Esophagus muscularis mucosa (tissue), 4 donors: Measurements from ENCODE around the gene XPNPEP1. TPM values are rescaled to one million over a fixed set of nuclear protein-coding genes. Genes with fewer than 3 reads are reported as not detected.

Experiments used
- DNase-seq: peaks from one replicate; pipeline ENCODE4 v3.0.0-alpha.2; 2017; ENCODE audit errors: extremely low spot score
- H3K27ac ChIP-seq, 4 donors: fragments of 200-600 bp; sonication (generic); replicated peaks in 1 of 4; 1 replicate in 3 of 4; 2 replicates in 1 of 4; pipeline ENCODE4 v1.5.1; 2016 to 2019; ENCODE audit warnings: mild to moderate bottlenecking in 1 of 4
- H3K27me3 ChIP-seq, 4 donors: fragments of 200-600 bp; sonication (generic); one replicate each; pipeline versions ENCODE4 v1.5.1 to v1.6.0; 2016 to 2019
- H3K36me3 ChIP-seq, 4 donors: fragments of 200-600 bp; sonication (generic); one replicate each; pipeline ENCODE4 v1.5.1; 2016 to 2019
- H3K4me1 ChIP-seq, 4 donors: fragments of 200-600 bp; sonication (generic); one replicate each; pipeline ENCODE4 v1.5.1; 2016 to 2019
- H3K4me3 ChIP-seq, 4 donors: fragments of 200-600 bp; sonication (generic); 1 replicate in 2 of 4; 2 replicates in 2 of 4; pipeline ENCODE4 v1.5.1; 2016 to 2019; ENCODE audit warnings: mild to moderate bottlenecking in 4 of 4, moderate library complexity in 1 of 4
- H3K9me3 ChIP-seq, 4 donors: fragments of 200-600 bp; sonication (generic); 1 replicate in 3 of 4; 2 replicates in 1 of 4; pipeline ENCODE4 v1.5.1; 2016 to 2019
- EP300 ChIP-seq: sonication (generic); formaldehyde crosslinking; IDR thresholded peaks from one replicate; pipeline ENCODE4 v1.6.1; 2017; ENCODE audit warnings: antibody characterized with exemption
- POLR2A ChIP-seq: fragments of 450-650 bp; IDR thresholded peaks from one replicate; pipeline ENCODE4 v1.6.1; 2017; ENCODE audit warnings: antibody characterized with exemption, moderate library complexity, mild to moderate bottlenecking, low read depth
- POLR2AphosphoS5 ChIP-seq, 2 donors: sonication (generic); formaldehyde crosslinking; IDR thresholded peaks; one replicate each; pipeline ENCODE4 v1.6.1; 2017; ENCODE audit warnings: antibody characterized with exemption in 2 of 2
- WGBS: methylation state at CpG from one replicate; pipeline ENCODE4 v1.1.5; 2018; 5-methylcytosine and 5-hydroxymethylcytosine counted together
- intact Hi-C: fragments of 100-400 bp; cut with DNase I; formaldehyde crosslinking; loops from one replicate; pipeline ENCODE4 v1.15.1; 2023
- total RNA-seq, 4 donors: library from RNA; depleted of rRNA; stranded (reverse); fragments of >200 nt; gene quantifications; one replicate each; pipeline versions ENCODE4 v1.1.0 to v1.2.1, GENCODE V29; 2016
- TF ChIP-seq, protein P1 (sequence below), 3 experiments: fragments of 200-600 bp in 2 of 3; fragments of 450-650 bp in 1 of 3; sonication (generic) in 2 of 3; IDR thresholded peaks; one replicate each; pipeline ENCODE4 v1.5.1; 2017 to 2019; ENCODE audit warnings: antibody characterized with exemption in 3 of 3, mild to moderate bottlenecking in 2 of 3, moderate library complexity in 1 of 3

The XPNPEP1 gene
- total RNA-seq, 4 donors from 2014 or later, result 43.2 to 61.9 (median 48.8) TPM

DNA sequence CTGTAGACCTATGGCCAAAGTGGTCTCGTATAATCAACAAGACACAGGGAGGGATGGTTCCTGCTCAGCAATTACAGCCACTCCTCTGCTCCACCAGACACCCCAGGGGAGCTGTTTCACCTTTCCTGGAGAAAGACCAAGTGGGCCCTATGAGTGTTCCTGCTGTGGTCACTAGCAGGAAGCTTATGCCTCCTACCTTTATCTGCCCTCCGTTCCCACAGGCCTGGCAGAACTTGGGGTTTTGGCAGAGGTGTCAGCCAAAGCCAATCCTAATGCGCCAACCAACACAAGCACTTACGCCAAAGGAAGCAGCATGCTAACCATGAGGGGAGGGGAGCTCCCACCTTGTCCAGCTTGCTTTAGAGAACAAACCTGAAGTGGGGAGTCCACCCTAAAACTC lies 31.2 kb downstream of the XPNPEP1 start:
- Histone ChIP-seq H3K4me3 (no peak overlapping the region), H3K9me3 (no peaks in the 10 kb centered on the region), H3K27ac (peak overlapping the region in 1 of 4 donors; percentile 52), H3K36me3 (peaks cover 4 to 44% (median 29%) of the 10 kb centered on the region in 4 donors), H3K4me1 (peaks cover 58 to 63% (median 63%) of the 10 kb centered on the region in 4 donors), H3K27me3 (no peaks in the 10 kb centered on the region)
- 81% methylated on average over 4 of the region's 4 CpGs for WGBS
- TF ChIP-seq POLR2A, result no peak
- no peak for TF ChIP-seq POLR2AphosphoS5 (IDR thresholded peaks at IDR 0.05)
- no peak for TF ChIP-seq EP300
- TF ChIP-seq, protein P1, sequence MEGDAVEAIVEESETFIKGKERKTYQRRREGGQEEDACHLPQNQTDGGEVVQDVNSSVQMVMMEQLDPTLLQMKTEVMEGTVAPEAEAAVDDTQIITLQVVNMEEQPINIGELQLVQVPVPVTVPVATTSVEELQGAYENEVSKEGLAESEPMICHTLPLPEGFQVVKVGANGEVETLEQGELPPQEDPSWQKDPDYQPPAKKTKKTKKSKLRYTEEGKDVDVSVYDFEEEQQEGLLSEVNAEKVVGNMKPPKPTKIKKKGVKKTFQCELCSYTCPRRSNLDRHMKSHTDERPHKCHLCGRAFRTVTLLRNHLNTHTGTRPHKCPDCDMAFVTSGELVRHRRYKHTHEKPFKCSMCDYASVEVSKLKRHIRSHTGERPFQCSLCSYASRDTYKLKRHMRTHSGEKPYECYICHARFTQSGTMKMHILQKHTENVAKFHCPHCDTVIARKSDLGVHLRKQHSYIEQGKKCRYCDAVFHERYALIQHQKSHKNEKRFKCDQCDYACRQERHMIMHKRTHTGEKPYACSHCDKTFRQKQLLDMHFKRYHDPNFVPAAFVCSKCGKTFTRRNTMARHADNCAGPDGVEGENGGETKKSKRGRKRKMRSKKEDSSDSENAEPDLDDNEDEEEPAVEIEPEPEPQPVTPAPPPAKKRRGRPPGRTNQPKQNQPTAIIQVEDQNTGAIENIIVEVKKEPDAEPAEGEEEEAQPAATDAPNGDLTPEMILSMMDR (IDR thresholded peaks at IDR 0.05), result no peak
- intact Hi-C loops, result no loop called here
- no peak for DNase-seq

- no peak overlapping the region for H3K4me3 ChIP-seq
- 92% methylated on average over 2 of the region's 2 CpGs for WGBS
- TF ChIP-seq POLR2AphosphoS5 (IDR thresholded peaks at IDR 0.05) (no peak), POLR2A (no peak)
- TF ChIP-seq, protein P1 (IDR thresholded peaks at IDR 0.05), result no peak
- H3K36me3 ChIP-seq, result peaks cover 4 to 52% (median 38%) of the 10 kb centered on the region in 4 donors
- H3K27me3 ChIP-seq, result no peaks in the 10 kb centered on the region
- intact Hi-C loops, result no loop called here
- peaks cover 49 to 62% (median 58%) of the 10 kb centered on the region in 4 donors for H3K4me1 ChIP-seq
- no peak overlapping the region for H3K27ac ChIP-seq
- no peaks in the 10 kb centered on the region for H3K9me3 ChIP-seq
- DNase-seq, result no peak
These were observed 32.2 kb downstream of the XPNPEP1 start for GRCh38 chr10:109891105-109891504.

DNA sequence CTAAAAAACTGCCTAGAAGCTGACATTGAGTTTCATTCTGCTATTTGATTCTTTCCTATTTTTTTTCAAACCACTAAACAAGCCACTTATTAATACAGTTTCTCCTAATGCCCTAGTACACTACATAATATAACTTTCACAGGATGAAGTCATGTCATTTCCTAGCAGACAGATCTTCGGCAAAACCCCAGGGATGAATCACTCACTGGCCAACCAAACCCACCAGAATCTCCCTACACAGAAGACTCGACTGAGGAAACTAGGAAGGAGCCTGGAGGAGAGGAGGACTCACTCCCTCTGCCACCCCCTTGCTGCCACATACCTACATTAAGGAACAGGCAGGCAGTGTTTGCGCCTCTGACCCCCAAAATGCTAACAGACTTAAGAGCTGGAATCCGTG lies 33.4 kb downstream of the XPNPEP1 start:
- no peak overlapping the region for H3K4me3 ChIP-seq
- peaks cover 4 to 62% (median 46%) of the 10 kb centered on the region in 4 donors for H3K36me3 ChIP-seq
- no peak for DNase-seq
- TF ChIP-seq EP300, result no peak
- TF ChIP-seq POLR2A, result no peak
- no peak for TF ChIP-seq POLR2AphosphoS5 (IDR thresholded peaks at IDR 0.05)
- no peaks in the 10 kb centered on the region for H3K9me3 ChIP-seq
- peak overlapping the region in 1 of 4 donors; percentile 29 for H3K27ac ChIP-seq
- peaks cover 37 to 50% (median 46%) of the 10 kb centered on the region in 4 donors for H3K4me1 ChIP-seq
- H3K27me3 ChIP-seq, result no peaks in the 10 kb centered on the region
- intact Hi-C loops, result loop anchor here (5.0 to 10.0 kb wide), 5 partner anchors 32 to 405 kb away; partner anchors contain the start of genes MXI1 and XPNPEP1
- 64% methylated on average over 4 of the region's 4 CpGs for WGBS

- 84% methylated on average over 9 of the region's 9 CpGs for WGBS
- TF ChIP-seq POLR2A (no peak), EP300 (no peak), POLR2AphosphoS5 (IDR thresholded peaks at IDR 0.05) (no peak)
- TF ChIP-seq, protein P1 (IDR thresholded peaks at IDR 0.05), result no peak
- Histone ChIP-seq H3K27me3 (no peaks in the 10 kb centered on the region), H3K4me3 (no peak overlapping the region), H3K27ac (no peak overlapping the region), H3K36me3 (peaks cover 4 to 72% (median 55%) of the 10 kb centered on the region in 4 donors), H3K9me3 (no peaks in the 10 kb centered on the region), H3K4me1 (peaks cover 29 to 46% (median 38%) of the 10 kb centered on the region in 4 donors)
- no peak for DNase-seq
- intact Hi-C loops, result loop anchor here (5.0 to 10.0 kb wide), 5 partner anchors 35 to 407 kb away; partner anchors contain the start of genes MXI1 and XPNPEP1
These were observed 35.5 kb downstream of the XPNPEP1 start for GRCh38 chr10:109887776-109888175.

- no peak for TF ChIP-seq EP300
- TF ChIP-seq POLR2A, result no peak
- TF ChIP-seq, protein P1 (IDR thresholded peaks at IDR 0.05), result no peak
- no peak for TF ChIP-seq POLR2AphosphoS5 (IDR thresholded peaks at IDR 0.05)
- H3K36me3 ChIP-seq, result peaks cover 8 to 76% (median 59%) of the 10 kb centered on the region in 4 donors
- intact Hi-C loops, result loop anchor here (5.0 to 10.0 kb wide), 5 partner anchors 35 to 408 kb away; partner anchors contain the start of genes MXI1 and XPNPEP1
- no peaks in the 10 kb centered on the region for H3K9me3 ChIP-seq
- no peak overlapping the region for H3K27ac ChIP-seq
- H3K4me1 ChIP-seq, result peaks cover 25 to 41% (median 35%) of the 10 kb centered on the region in 4 donors
- H3K27me3 ChIP-seq, result no peaks in the 10 kb centered on the region
- WGBS, result 48% methylated on average over 5 of the region's 5 CpGs
- H3K4me3 ChIP-seq, result no peak overlapping the region
- DNase-seq, result no peak
These were observed 36.1 kb downstream of the XPNPEP1 start for GRCh38 chr10:109887243-109887642.
